ENCODE measurements around the gene PATJ.

- TF ChIP-seq CTCF (IDR thresholded peaks at IDR 0.05) (no peak), POLR2A (IDR thresholded peaks at IDR 0.05) (no peak), POLR2AphosphoS5 (IDR thresholded peaks at IDR 0.05) (no peak), EP300 (IDR thresholded peaks at IDR 0.05) (no peak)
These were observed 368.0 kb downstream of the PATJ start for GRCh38 chr1:62110198-62110817.

All from stomach (tissue), 4 donors.